Erythroblast (primary cell): ENCODE data around the gene PGAM2.
A peak's percentile ranks its signal among the peaks of the same experiment; 100 is the strongest.
"Not testable (repeated sequence)": the region's sequence is repeated elsewhere in the genome, so short reads cannot be mapped to it uniquely, and the experiment has no call there.

ENCODE experiments used
- DNase-seq, 2 experiments: peaks; one replicate each; lab custom pipeline; 2025; lab: John Stamatoyannopoulos, UW
- GATA1 ChIP-seq: IDR thresholded peaks from 2 replicates; pipeline ENCODE4 v1.6.1; 2011; ENCODE audit warnings: low read depth, mild to moderate bottlenecking, control low read depth, low read length, moderate library complexity
- POLR2A ChIP-seq: IDR thresholded peaks from 2 replicates; pipeline ENCODE4 v1.6.1; 2011; ENCODE audit warnings: mild to moderate bottlenecking, low read length

Gene PGAM2

GRCh38 chr7:44051611-44052220 is 13.7 kb downstream of the PGAM2 start:
- DNase-seq = no peak
- TF ChIP-seq POLR2A (no peak), GATA1 (no peak)

GRCh38 chr7:44050915-44051560 is 14.3 kb downstream of the PGAM2 start:
- TF ChIP-seq POLR2A = no peak
- TF ChIP-seq GATA1 = no peak
- no peak for DNase-seq

GRCh38 chr7:44050121-44050914 is 15.0 kb downstream of the PGAM2 start:
- DNase-seq = no peak
- TF ChIP-seq GATA1 (no peak), POLR2A (no peak)

- DNase-seq = no peak
- TF ChIP-seq GATA1 (no peak), POLR2A (no peak)
These were observed 17.2 kb downstream of the PGAM2 start for GRCh38 chr7:44048031-44048795.

- DNase-seq = no peak
- TF ChIP-seq POLR2A (no peak), GATA1 (no peak)
These were observed 18.9 kb downstream of the PGAM2 start for GRCh38 chr7:44046321-44047061.

GRCh38 chr7:44045226-44046014 is 19.9 kb downstream of the PGAM2 start:
- TF ChIP-seq POLR2A (no peak), GATA1 (no peak)
- DNase-seq = no peak

DNA sequence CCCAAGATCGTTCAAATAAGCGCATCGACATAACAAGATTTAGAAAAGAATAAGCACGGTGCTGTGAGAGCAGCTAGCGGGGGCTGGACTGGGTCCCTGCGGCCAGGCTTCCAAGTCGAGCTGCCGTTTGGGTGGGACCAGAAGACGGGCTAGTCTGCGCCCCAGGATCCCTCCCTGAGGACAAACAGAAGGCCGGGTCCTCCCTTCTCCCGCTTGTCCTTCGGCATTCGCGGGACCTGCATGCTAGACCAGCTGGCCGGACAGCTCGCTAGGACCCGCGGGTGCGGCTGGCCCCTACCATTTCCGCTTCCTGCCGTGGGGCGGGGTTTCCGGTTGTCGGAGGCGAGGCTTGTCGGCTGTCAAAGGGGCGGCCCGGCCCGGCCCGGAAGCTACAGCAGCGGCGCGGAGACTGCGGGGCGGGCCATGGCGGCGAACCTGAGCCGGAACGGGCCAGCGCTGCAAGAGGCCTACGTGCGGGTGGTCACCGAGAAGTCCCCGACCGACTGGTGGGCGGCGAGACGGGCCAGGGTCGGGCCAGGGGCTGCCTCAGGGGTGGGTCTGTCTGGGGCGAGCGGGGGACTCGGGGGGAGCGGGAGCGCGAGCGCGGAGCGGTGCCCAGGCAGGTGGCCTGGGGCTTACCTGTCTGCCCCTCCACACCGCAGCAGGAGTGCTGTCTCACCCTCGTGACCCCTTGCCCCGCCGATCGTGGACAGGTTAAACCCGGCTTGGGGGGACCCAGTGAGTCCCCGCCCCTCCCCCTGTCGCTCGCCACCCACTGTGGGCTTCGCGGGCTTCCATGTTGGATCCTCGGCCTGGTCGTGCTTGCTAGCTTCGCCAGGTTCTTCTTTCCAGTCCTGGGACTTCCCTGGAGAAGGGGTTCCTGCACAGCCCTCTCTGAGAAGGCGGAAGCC is 20.8 kb downstream of the PGAM2 start, which contains the start of gene DBNL:
Gene DBNL, plus strand, starts transcription at position 388 of the 911 bp plus-strand sequence. Its CDS starts 36 bp downstream, at position 424.
- peak; percentile 90 to 92 for DNase-seq
- TF ChIP-seq POLR2A (peak; percentile 93), GATA1 (no peak)

GRCh38 chr7:44043902-44044301 is 21.5 kb downstream of the PGAM2 start:
- no peak for TF ChIP-seq POLR2A
- no peak for DNase-seq

- TF ChIP-seq POLR2A (no peak), GATA1 (no peak)
These were observed 23.1 kb downstream of the PGAM2 start for GRCh38 chr7:44042221-44042620.

DNA sequence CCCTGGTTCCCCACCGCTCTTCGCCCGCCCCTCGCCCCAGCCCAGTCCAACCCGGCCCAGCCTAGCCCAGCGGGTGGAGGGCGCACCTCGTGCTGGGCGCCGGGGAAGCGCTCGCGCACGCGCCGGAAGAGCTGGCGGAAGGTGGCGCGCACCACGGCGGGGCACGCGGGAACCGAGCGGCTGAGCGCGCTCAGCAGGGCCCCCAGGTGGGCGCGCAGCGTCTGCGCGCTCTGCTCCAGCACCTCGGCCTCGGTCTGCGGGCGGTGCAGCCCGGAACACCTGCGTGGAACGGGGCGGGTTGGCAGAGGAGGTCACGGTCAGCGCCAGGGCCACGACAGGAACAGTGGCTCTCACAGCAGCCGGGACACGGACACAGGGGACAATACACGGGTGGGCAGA is 24.9 kb downstream of the PGAM2 start:
- peak; percentile 60 to 70 for DNase-seq

More at GRCh38 chr7:44042221-44042620, 23.1 kb downstream of the PGAM2 start:
- no peak for DNase-seq

DNA sequence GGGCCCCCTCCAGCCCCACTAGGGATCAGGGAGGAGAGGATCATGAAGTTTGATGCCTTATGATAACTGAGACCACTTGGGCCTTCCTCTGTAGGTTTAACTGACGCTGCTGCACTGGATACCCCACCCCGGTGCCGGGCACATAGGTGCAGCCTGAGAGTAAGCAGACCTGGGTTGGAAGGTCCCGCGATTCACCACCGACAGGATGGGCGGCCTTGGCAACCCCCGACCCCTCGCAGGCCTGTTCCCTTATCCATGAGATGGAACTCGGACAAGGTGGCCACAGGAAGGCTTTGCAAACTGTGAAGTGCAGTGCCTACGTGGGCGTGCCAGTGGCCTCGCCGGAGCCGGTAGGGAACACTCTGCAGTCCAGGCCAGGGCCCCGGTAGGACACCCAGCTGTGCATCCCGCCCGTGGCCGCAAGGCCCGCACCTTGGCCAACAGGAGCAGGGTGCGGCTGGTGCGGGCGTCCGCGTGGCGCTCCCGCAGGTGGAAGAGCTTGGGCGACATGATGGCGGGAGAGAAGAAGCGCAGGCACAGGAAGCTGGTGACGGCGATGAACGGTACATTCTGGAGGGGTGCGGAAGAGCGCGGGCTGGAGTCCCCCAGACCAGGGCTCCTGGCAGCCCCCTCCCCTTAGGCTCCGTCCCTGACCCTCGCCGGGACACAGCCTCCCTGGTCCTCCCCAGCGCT is 25.4 kb downstream of the PGAM2 start:
- not testable (repeated sequence) for DNase-seq

DNA sequence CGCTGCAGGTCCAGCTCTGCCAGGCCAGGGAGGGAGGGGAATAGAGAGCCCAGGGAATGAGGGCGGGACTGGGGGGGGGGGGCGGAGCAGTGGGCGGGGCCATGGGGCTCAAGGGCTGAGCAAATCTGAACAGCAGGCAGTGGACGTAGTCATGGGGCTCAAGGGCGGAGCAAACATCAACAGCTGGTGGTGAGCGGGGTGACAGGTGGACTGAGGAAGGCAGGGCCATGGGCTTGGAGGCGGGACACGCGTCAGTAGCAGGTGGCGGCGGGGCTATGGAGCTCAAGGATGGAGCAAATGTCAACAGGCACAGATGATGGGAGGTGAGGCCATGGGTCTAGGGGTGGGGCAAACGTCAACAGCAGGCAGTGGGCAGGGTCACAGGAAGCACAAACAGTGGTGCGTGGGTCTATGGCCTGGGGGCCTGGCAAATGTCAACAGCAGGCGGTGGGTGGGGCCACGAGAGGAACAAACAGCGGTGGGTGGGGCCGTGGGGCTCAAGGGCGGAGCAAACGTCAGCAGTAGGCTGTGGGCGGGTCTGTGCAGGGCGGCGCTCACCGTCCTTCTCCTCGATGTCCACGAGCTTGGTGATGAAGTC is 26.3 kb downstream of the PGAM2 start:
- DNase-seq = peak; percentile 79 to 80

- DNase-seq = not testable (repeated sequence)
These were observed 26.8 kb downstream of the PGAM2 start for GRCh38 chr7:44038553-44038952.

DNA sequence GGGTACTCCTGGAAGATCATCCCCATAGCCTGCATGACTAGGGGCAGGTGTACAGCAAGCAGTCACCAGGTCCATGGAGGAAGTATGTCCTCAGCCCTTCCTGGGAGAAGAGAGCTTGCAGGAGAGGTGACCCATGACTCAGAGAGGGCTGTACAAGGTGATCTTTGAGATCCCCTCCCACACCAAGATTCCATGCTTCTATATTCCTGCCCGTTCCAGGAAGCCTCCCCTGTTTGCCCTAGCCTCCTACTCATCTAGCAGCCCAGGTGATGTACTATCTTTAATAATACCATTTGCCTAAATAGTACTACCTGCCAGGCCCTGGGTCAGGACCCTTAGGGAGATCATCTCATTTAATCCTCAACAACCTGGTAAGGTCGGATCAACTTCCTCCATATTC is 27.4 kb downstream of the PGAM2 start:
- DNase-seq = not testable (repeated sequence)

GRCh38 chr7:44036364-44036763 is 29.0 kb downstream of the PGAM2 start:
- peak; percentile 30 to 54 for DNase-seq
